PFSK-1 (cell line): ENCODE results near the gene FH.

Source experiments
- POLR2AphosphoS5 ChIP-seq: IDR thresholded peaks from 2 replicates; pipeline ENCODE4 v1.6.1; 2012; ENCODE audit warnings: low read depth, mild to moderate bottlenecking, control low read depth, low read length, moderate library complexity
- REST ChIP-seq, 2 experiments: IDR thresholded peaks; 2 replicates each; pipeline versions ENCODE4 v1.6.1 to v1.8.0; 2011 to 2012; ENCODE audit warnings: low read depth in 2 of 2, low read length in 2 of 2, control low read depth in 1 of 2, inconsistent platforms in 1 of 2, mild to moderate bottlenecking in 1 of 2, moderate library complexity in 1 of 2; ENCODE audit not compliant: insufficient read depth in 1 of 2
- SIN3A ChIP-seq: IDR thresholded peaks from 2 replicates; pipeline ENCODE4 v1.6.1; 2012; ENCODE audit warnings: mild to moderate bottlenecking, low read length, moderate library complexity, borderline replicate concordance; ENCODE audit not compliant: insufficient read depth

GRCh38 chr1:241456743-241457142 lies 62.8 kb downstream of the FH start:
- TF ChIP-seq REST (IDR thresholded peaks at IDR 0.05; ENCODE audit: insufficient read depth in 1 of 2, low read depth in 2 of 2, low read length in 2 of 2) (no peak), POLR2AphosphoS5 (no peak), SIN3A (no peak)
